ENCODE data around the gene ANKRD44.

ANKRD44 gene

DNA sequence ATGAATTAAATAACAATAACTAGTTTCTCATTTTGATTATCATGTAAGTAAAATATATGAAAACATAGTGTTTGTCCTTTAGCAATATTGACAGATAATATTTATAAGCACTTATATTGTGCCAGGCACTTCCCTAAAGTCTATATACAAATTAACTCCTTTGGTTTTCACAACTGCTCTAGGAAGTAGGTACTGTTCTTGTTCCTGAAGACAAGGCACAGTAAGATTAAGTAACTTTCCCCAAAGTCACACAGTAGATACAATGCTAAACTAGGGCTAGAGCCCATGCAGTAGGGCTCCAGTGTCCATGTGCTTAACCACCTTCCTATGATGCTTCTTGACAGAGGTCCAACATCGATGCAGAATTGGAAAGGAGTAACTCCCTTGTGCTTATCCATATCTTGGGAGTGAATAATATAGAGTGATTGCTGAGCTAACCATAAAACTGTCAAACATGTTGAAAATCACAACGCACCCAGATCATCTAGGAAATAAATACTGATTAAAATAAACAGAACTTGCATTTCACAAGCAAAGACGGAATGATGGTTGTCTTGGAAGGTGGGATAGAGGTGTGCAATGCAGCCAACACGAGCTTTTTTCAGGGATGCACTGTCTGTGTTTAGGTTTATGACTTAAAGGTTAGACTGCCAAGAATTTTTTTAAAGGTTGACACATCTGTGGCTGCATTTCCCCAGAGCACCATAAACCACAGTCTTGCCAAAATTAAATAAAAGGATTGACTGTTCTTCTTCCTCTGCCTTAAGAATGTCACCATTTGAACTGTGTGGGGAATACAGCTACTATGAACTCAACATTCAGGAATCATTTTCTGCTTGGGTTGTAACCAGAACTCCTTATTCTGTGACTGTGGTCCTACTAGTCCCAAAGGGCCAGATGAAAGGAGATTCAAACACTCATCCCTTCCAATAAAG is 80.8 kb downstream of the ANKRD44 start:
- no peak overlapping the region for H3K4me3 ChIP-seq (ENCODE audit: low read depth, low read length)
- peak; percentile 28 for DNase-seq (ENCODE audit: low read depth)
- TF ChIP-seq CTCF (conservative IDR thresholded peaks at IDR 0.05; ENCODE audit: low read depth, low read length) = no peak

DNA sequence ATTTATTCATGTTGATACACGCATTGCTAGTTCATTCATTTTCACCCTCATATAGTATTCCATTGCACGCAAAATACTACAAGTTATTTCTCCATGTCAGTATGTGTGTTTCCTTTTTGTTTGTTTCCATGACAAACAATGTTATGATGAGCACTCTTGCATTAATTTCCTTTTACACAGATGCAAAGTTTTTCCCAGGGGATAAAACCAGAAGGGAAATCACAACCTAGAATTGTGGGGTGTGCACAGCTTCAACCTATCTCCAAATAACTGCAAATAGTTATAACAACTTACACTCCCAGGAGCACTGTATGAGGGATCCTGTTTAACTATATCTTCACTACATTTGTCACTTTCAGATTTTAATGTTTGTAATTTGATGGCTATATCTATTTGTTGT is 87.1 kb downstream of the ANKRD44 start:
- DNase-seq (ENCODE audit: low read depth) = no peak
- no peak overlapping the region for H3K4me3 ChIP-seq (ENCODE audit: low read depth, low read length)
- no peak for TF ChIP-seq CTCF (conservative IDR thresholded peaks at IDR 0.05; ENCODE audit: low read depth, low read length)

- TF ChIP-seq CTCF (conservative IDR thresholded peaks at IDR 0.05; ENCODE audit: low read depth, low read length) = no peak
- peak; percentile 24 for DNase-seq (ENCODE audit: low read depth)
- H3K4me3 ChIP-seq (ENCODE audit: low read depth, low read length) = no peak overlapping the region
Measured at GRCh38 chr2:197219636-197220035, 90.9 kb downstream of the ANKRD44 start.

- TF ChIP-seq CTCF (conservative IDR thresholded peaks at IDR 0.05; ENCODE audit: low read depth, low read length) = no peak
- no peak for DNase-seq (ENCODE audit: low read depth)
- H3K4me3 ChIP-seq (ENCODE audit: low read depth, low read length) = no peak overlapping the region
Measured at GRCh38 chr2:197217541-197217940, 93.0 kb downstream of the ANKRD44 start.

DNA sequence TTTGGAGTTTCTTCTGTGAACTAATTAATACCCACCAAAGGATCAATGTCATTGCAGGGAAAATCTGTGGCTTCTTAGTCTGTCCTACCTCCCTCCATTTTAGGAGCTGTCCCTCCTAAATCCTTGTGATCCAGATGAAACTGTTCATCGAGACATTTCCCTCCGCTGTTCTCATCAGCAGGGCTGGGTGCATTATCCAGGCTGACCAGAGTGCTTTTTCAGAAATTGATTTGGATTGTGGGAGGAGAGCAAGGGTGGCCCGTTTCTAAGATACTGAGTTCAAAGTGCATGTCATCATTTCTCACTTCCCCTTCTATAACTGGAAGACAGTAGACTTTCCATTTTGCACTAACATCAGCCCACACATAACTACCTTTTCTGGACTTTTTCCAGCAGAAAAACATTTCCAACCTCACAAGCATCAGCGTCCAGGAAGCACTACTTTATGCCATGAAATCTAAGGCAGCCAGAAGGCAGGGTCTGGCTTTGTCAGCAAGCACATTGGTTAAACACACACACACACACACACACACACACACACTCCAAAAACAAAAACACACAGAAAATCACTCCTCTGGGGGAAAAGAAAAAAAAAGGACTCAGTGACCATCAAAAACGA is 94.1 kb downstream of the ANKRD44 start:
- peak; percentile 17 for DNase-seq (ENCODE audit: low read depth)
- no peak for TF ChIP-seq CTCF (conservative IDR thresholded peaks at IDR 0.05; ENCODE audit: low read depth, low read length)
- H3K4me3 ChIP-seq (ENCODE audit: low read depth, low read length) = no peak overlapping the region

GRCh38 chr2:197215748-197216360 is 94.7 kb downstream of the ANKRD44 start:
- H3K4me3 ChIP-seq (ENCODE audit: low read depth, low read length) = no peak overlapping the region
- peak; percentile 55 for DNase-seq (ENCODE audit: low read depth)

More at GRCh38 chr2:197215748-197216360, 94.7 kb downstream of the ANKRD44 start:
- no peak for TF ChIP-seq CTCF (conservative IDR thresholded peaks at IDR 0.05; ENCODE audit: low read depth, low read length)
